PC-3 (cell line): ENCODE measurements around the gene TMPRSS7. TPM values are rescaled to one million over a fixed set of nuclear protein-coding genes. Genes with fewer than 3 reads are reported as not detected.

Experiments
- ATAC-seq: fragments of 200-7000 bp; cut with Tn5 transposase; 2 replicates; pipeline ENCODE4 v1.9.1; 2020; ENCODE audit warnings: mild to moderate bottlenecking, moderate library complexity
- BruUV-seq: library from RNA; stranded (reverse); fragments of 400-500 nt; replicated peaks from 2 replicates; lab custom pipeline; 2021; lab: Mats Ljungman, UMichigan
- CTCF ChIA-PET: fragments of 300-600 bp; sonication (Branson Sonifier 250); formaldehyde crosslinking; loops from one replicate; lab custom pipeline; 2022; ENCODE audit warnings: antibody characterized with exemption; lab: Charles Lee
- POLR2A ChIA-PET: fragments of 300-600 bp; sonication (Branson Sonifier 250); formaldehyde crosslinking; loops from one replicate; lab custom pipeline; 2022; ENCODE audit warnings: antibody characterized with exemption; ENCODE audit not compliant: unreplicated experiment; lab: Charles Lee
- DNase-seq: peaks from one replicate; pipeline ENCODE4 v3.0.0-alpha.2; 2015
- H2AFZ ChIP-seq: fragments of 300-600 bp; sonication (generic); 2 replicates; pipeline ENCODE4 v1.6.0; 2016; ENCODE audit warnings: antibody characterized with exemption, low read length
- H3F3A ChIP-seq: fragments of 300-600 bp; sonication (generic); one replicate; pipeline ENCODE4 v1.6.0; 2017; ENCODE audit warnings: antibody characterized with exemption, low read length, control low read depth, mild to moderate bottlenecking; ENCODE audit not compliant: unreplicated experiment
- H3K27ac ChIP-seq: fragments of 300-600 bp; sonication (generic); 2 replicates; pipeline ENCODE4 v1.5.1; 2016; ENCODE audit warnings: mild to moderate bottlenecking, low read length
- H3K27me3 ChIP-seq: fragments of 300-600 bp; sonication (generic); 2 replicates; pipeline ENCODE4 v1.6.1; 2016; ENCODE audit warnings: low read length, mixed read lengths
- H3K36me3 ChIP-seq: fragments of 300-600 bp; sonication (generic); 2 replicates; pipeline ENCODE4 v1.6.1; 2016; ENCODE audit warnings: low read depth, mixed run types, low read length, mixed read lengths
- H3K4me1 ChIP-seq: fragments of 300-600 bp; sonication (generic); 2 replicates; pipeline ENCODE4 v1.5.1; 2016; ENCODE audit warnings: low read length; ENCODE audit not compliant: insufficient read depth
- H3K4me2 ChIP-seq: fragments of 300-600 bp; sonication (generic); 2 replicates; pipeline ENCODE4 v1.6.0; 2016; ENCODE audit warnings: low read length
- H3K4me3 ChIP-seq: fragments of 300-600 bp; sonication (generic); 2 replicates; pipeline ENCODE4 v1.5.1; 2016; ENCODE audit warnings: mild to moderate bottlenecking, low read length, mixed read lengths
- H3K79me2 ChIP-seq: fragments of 300-600 bp; sonication (generic); 2 replicates; pipeline ENCODE4 v1.6.1; 2017; ENCODE audit warnings: low read length, mixed read lengths
- H3K9ac ChIP-seq: fragments of 300-600 bp; sonication (generic); 2 replicates; pipeline ENCODE4 v1.6.0; 2016; ENCODE audit warnings: mild to moderate bottlenecking, low read length
- H3K9me2 ChIP-seq: fragments of 300-600 bp; sonication (generic); replicated peaks from 2 replicates; pipeline ENCODE4 v1.6.1; 2016; ENCODE audit warnings: mixed run types, low read length, mixed read lengths
- H3K9me3 ChIP-seq: fragments of 300-600 bp; sonication (generic); 2 replicates; pipeline ENCODE4 v1.6.1; 2016; ENCODE audit warnings: low read length, mixed read lengths
- H4K20me1 ChIP-seq: fragments of 300-600 bp; sonication (generic); 2 replicates; pipeline ENCODE4 v1.6.1; 2016; ENCODE audit warnings: low read length, mixed read lengths
- CTCF ChIP-seq: fragments of 300-600 bp; sonication (generic); conservative IDR thresholded peaks from 2 replicates; pipeline ENCODE4 v1.5.1; 2017; ENCODE audit warnings: antibody characterized with exemption, low read depth, mild to moderate bottlenecking, low read length
- EZH2 ChIP-seq: fragments of 300-600 bp; sonication (generic); IDR thresholded peaks from one replicate; pipeline ENCODE4 v1.6.1; 2017; ENCODE audit warnings: antibody characterized with exemption, mild to moderate bottlenecking, low read length; ENCODE audit not compliant: unreplicated experiment
- EZH2phosphoT487 ChIP-seq: fragments of 300-600 bp; sonication (generic); IDR thresholded peaks from 2 replicates; pipeline ENCODE4 v1.6.1; 2018; ENCODE audit warnings: mild to moderate bottlenecking, antibody characterized with exemption, low read length, borderline replicate concordance
- intact Hi-C: fragments of 100-400 bp; cut with micrococcal nuclease; formaldehyde crosslinking; loops from 2 replicates; pipeline ENCODE4 v1.9.0; 2023
- total RNA-seq: library from RNA; depleted of rRNA; stranded (reverse); fragments of >200 nt; gene quantifications from 2 replicates; pipeline ENCODE4 v1.2.3, GENCODE V29; 2014

TMPRSS7 gene
- total RNA-seq, 1 experiment from 2014 or later: 0.33 TPM

GRCh38 chr3:112000367-112000771, 34.2 kb upstream of the TMPRSS7 start:
- H2AFZ ChIP-seq: no peak overlapping the region
- H3K4me3 ChIP-seq: no peak overlapping the region
- BruUV-seq: no TSS peak
- intact Hi-C loops: no loop called here
- no peak overlapping the region for H3K27ac ChIP-seq
- ATAC-seq: no peak
- H3K9me3 ChIP-seq: no peaks in the 10 kb centered on the region
- H3K79me2 ChIP-seq: no peaks in the 10 kb centered on the region
- H4K20me1 ChIP-seq: no peaks in the 10 kb centered on the region
- DNase-seq: no peak
- no peaks in the 10 kb centered on the region for H3K36me3 ChIP-seq
- peaks cover 45% of the 10 kb centered on the region for H3K4me1 ChIP-seq
- H3K9me2 ChIP-seq: no peaks in the 10 kb centered on the region
- peaks cover 4% of the 10 kb centered on the region for H3F3A ChIP-seq
- H3K4me2 ChIP-seq: no peak overlapping the region
- ChIA-PET CTCF (interaction anchor here (2.7 kb wide), 1 partner anchor 13 kb away, joined by 14 read pairs; no protein-coding TSS in a partner anchor), POLR2A (no interaction called here)
- no peaks in the 10 kb centered on the region for H3K27me3 ChIP-seq
- no peak overlapping the region for H3K9ac ChIP-seq
- TF ChIP-seq EZH2: no peak
- TF ChIP-seq CTCF: no peak
- no peak for TF ChIP-seq EZH2phosphoT487

- H3K4me2 ChIP-seq: no peak overlapping the region
- no peaks in the 10 kb centered on the region for H3K27me3 ChIP-seq
- H3K4me1 ChIP-seq: peaks cover 46% of the 10 kb centered on the region
- H3K36me3 ChIP-seq: no peaks in the 10 kb centered on the region
- no peaks in the 10 kb centered on the region for H4K20me1 ChIP-seq
- POLR2A ChIA-PET: no interaction called here
- no peak overlapping the region for H3K27ac ChIP-seq
- no peak for ATAC-seq
- intact Hi-C loops: no loop called here
- H2AFZ ChIP-seq: no peak overlapping the region
- no peaks in the 10 kb centered on the region for H3K9me3 ChIP-seq
- peaks cover 4% of the 10 kb centered on the region for H3F3A ChIP-seq
- no TSS peak for BruUV-seq
- H3K4me3 ChIP-seq: no peak overlapping the region
- CTCF ChIA-PET: interaction anchor here (0.7 to 2.7 kb wide), 2 partner anchors 12 kb away, joined by 3 to 14 read pairs; no protein-coding TSS in a partner anchor
- H3K9me2 ChIP-seq: no peaks in the 10 kb centered on the region
- H3K9ac ChIP-seq: no peak overlapping the region
- no peaks in the 10 kb centered on the region for H3K79me2 ChIP-seq
- no peak for TF ChIP-seq EZH2phosphoT487
- TF ChIP-seq CTCF: no peak
- TF ChIP-seq EZH2: no peak
- no peak for DNase-seq
These were observed 33.6 kb upstream of the TMPRSS7 start for GRCh38 chr3:112000966-112001365.

GRCh38 chr3:112001526-112001925, 33.0 kb upstream of the TMPRSS7 start:
- ChIA-PET CTCF (interaction anchor here (0.7 kb wide), 1 partner anchor 12 kb away, joined by 3 read pairs; no protein-coding TSS in a partner anchor), POLR2A (no interaction called here)
- no peak overlapping the region for H3K9ac ChIP-seq
- no peaks in the 10 kb centered on the region for H3K27me3 ChIP-seq
- no peak for ATAC-seq
- no peak overlapping the region for H3K4me3 ChIP-seq
- H3K9me2 ChIP-seq: no peaks in the 10 kb centered on the region
- H3K79me2 ChIP-seq: no peaks in the 10 kb centered on the region
- no peaks in the 10 kb centered on the region for H3K9me3 ChIP-seq
- H3K27ac ChIP-seq: peak overlapping the region; percentile 46
- H3F3A ChIP-seq: peaks cover 4% of the 10 kb centered on the region
- no TSS peak for BruUV-seq
- TF ChIP-seq CTCF (no peak), EZH2phosphoT487 (no peak), EZH2 (no peak)
- no peaks in the 10 kb centered on the region for H4K20me1 ChIP-seq
- H3K36me3 ChIP-seq: no peaks in the 10 kb centered on the region
- H3K4me2 ChIP-seq: peak overlapping the region; percentile 41
- no peak for DNase-seq
- peaks cover 46% of the 10 kb centered on the region for H3K4me1 ChIP-seq
- no peak overlapping the region for H2AFZ ChIP-seq
- intact Hi-C loops: no loop called here
